A673 (cell line): Measurements from ENCODE around the gene PDLIM5. TPM values are rescaled to one million over a fixed set of nuclear protein-coding genes. Genes with fewer than 3 reads are reported as not detected.

ENCODE experiments used
- BruUV-seq: library from RNA; stranded (reverse); fragments of 400-500 nt; replicated peaks from 2 replicates; lab custom pipeline; 2021; lab: Mats Ljungman, UMichigan
- CTCF ChIA-PET: fragments of 300-600 bp; sonication (Branson Sonifier 250); formaldehyde crosslinking; loops from one replicate; lab custom pipeline; 2022; ENCODE audit warnings: antibody characterized with exemption; lab: Charles Lee
- POLR2A ChIA-PET: fragments of 300-600 bp; sonication (Branson Sonifier 250); formaldehyde crosslinking; loops from one replicate; lab custom pipeline; 2022; ENCODE audit warnings: antibody characterized with exemption; ENCODE audit not compliant: low non-redundant PET; lab: Charles Lee
- DNase-seq: peaks from one replicate; pipeline ENCODE4 v3.0.0-alpha.2; 2015; ENCODE audit warnings: low spot score
- H3K27ac ChIP-seq: fragments of 200-600 bp; sonication (generic); 2 replicates; pipeline ENCODE4 v1.5.1; 2016; ENCODE audit warnings: mixed run types, low read depth, mild to moderate bottlenecking, mixed read lengths, antibody characterized with exemption, low read length; ENCODE audit not compliant: poor library complexity, severe bottlenecking
- H3K27me3 ChIP-seq: fragments of 200-600 bp; sonication (generic); replicated peaks from 2 replicates; pipeline ENCODE4 v1.6.1; 2017; ENCODE audit warnings: mixed run types, low read depth, mild to moderate bottlenecking, mixed read lengths, antibody characterized with exemption, low read length; ENCODE audit not compliant: insufficient read depth, poor library complexity
- H3K36me3 ChIP-seq: fragments of 200-600 bp; sonication (generic); 2 replicates; pipeline ENCODE4 v1.6.1; 2016; ENCODE audit warnings: mixed run types, mild to moderate bottlenecking, mixed read lengths, antibody characterized with exemption, low read length; ENCODE audit not compliant: insufficient read depth, poor library complexity, severe bottlenecking
- H3K4me1 ChIP-seq: fragments of 200-600 bp; sonication (generic); 2 replicates; pipeline ENCODE4 v1.6.1; 2017; ENCODE audit warnings: mixed run types, mild to moderate bottlenecking, mixed read lengths, antibody characterized with exemption, low read length; ENCODE audit not compliant: insufficient read depth, poor library complexity, severe bottlenecking
- H3K4me3 ChIP-seq: fragments of 200-600 bp; sonication (generic); 2 replicates; pipeline ENCODE4 v1.5.1; 2016; ENCODE audit warnings: low read depth, mixed run types, mild to moderate bottlenecking, mixed read lengths, low read length; ENCODE audit not compliant: poor library complexity, severe bottlenecking
- H3K9me3 ChIP-seq: fragments of 200-600 bp; sonication (generic); 2 replicates; pipeline ENCODE4 v1.6.1; 2016; ENCODE audit warnings: mixed run types, low read depth, mild to moderate bottlenecking, mixed read lengths, antibody characterized with exemption, low read length; ENCODE audit not compliant: poor library complexity, severe bottlenecking
- EZH2 ChIP-seq: fragments of 200-600 bp; sonication (generic); IDR thresholded peaks from 2 replicates; pipeline ENCODE4 v1.6.1; 2017; ENCODE audit warnings: borderline replicate concordance, low read depth, mild to moderate bottlenecking, mixed read lengths, antibody characterized with exemption, low read length; ENCODE audit not compliant: poor library complexity, severe bottlenecking
- intact Hi-C: fragments of 100-400 bp; cut with micrococcal nuclease; formaldehyde crosslinking; loops from one replicate; pipeline ENCODE4 v1.10.0; 2022; ENCODE audit not compliant: unreplicated experiment
- total RNA-seq: library from RNA; stranded (reverse); gene quantifications from 2 replicates; pipeline ENCODE4 v1.2.3, GENCODE V29; 2021
- TF ChIP-seq, protein P1 (sequence below): fragments of 300-800, 200-600 bp; sonication (generic); conservative IDR thresholded peaks from 2 replicates; pipeline ENCODE4 v1.5.1; 2017; ENCODE audit warnings: low read depth, mild to moderate bottlenecking, antibody characterized with exemption, low read length, moderate library complexity, mixed read lengths

Gene PDLIM5
- total RNA-seq, 1 experiment from 2014 or later = 174 TPM

- intact Hi-C loops = no loop called here
- BruUV-seq = no TSS peak
- no peaks in the 10 kb centered on the region for H3K4me1 ChIP-seq
- ChIA-PET CTCF (no interaction called here), POLR2A (no interaction called here)
- no peak for DNase-seq
- TF ChIP-seq EZH2 = no peak
- TF ChIP-seq, protein P1, sequence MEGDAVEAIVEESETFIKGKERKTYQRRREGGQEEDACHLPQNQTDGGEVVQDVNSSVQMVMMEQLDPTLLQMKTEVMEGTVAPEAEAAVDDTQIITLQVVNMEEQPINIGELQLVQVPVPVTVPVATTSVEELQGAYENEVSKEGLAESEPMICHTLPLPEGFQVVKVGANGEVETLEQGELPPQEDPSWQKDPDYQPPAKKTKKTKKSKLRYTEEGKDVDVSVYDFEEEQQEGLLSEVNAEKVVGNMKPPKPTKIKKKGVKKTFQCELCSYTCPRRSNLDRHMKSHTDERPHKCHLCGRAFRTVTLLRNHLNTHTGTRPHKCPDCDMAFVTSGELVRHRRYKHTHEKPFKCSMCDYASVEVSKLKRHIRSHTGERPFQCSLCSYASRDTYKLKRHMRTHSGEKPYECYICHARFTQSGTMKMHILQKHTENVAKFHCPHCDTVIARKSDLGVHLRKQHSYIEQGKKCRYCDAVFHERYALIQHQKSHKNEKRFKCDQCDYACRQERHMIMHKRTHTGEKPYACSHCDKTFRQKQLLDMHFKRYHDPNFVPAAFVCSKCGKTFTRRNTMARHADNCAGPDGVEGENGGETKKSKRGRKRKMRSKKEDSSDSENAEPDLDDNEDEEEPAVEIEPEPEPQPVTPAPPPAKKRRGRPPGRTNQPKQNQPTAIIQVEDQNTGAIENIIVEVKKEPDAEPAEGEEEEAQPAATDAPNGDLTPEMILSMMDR = no peak
- peaks cover 12% of the 10 kb centered on the region for H3K36me3 ChIP-seq
- no peak overlapping the region for H3K27ac ChIP-seq
- no peaks in the 10 kb centered on the region for H3K9me3 ChIP-seq
- H3K27me3 ChIP-seq = no peaks in the 10 kb centered on the region
- H3K4me3 ChIP-seq = no peak overlapping the region
Observed at GRCh38 chr4:94613248-94613647, 161.5 kb downstream of the PDLIM5 start.

GRCh38 chr4:94615451-94615850 lies 163.7 kb downstream of the PDLIM5 start:
- no peaks in the 10 kb centered on the region for H3K9me3 ChIP-seq
- no peak overlapping the region for H3K4me3 ChIP-seq
- no TSS peak for BruUV-seq
- CTCF ChIA-PET = no interaction called here
- no peaks in the 10 kb centered on the region for H3K27me3 ChIP-seq
- no peak overlapping the region for H3K27ac ChIP-seq
- no peaks in the 10 kb centered on the region for H3K4me1 ChIP-seq
- H3K36me3 ChIP-seq = peaks cover 19% of the 10 kb centered on the region
- no peak for TF ChIP-seq EZH2
- TF ChIP-seq, protein P1 = no peak
- intact Hi-C loops = no loop called here
- POLR2A ChIA-PET = no interaction called here
- DNase-seq = no peak

DNA sequence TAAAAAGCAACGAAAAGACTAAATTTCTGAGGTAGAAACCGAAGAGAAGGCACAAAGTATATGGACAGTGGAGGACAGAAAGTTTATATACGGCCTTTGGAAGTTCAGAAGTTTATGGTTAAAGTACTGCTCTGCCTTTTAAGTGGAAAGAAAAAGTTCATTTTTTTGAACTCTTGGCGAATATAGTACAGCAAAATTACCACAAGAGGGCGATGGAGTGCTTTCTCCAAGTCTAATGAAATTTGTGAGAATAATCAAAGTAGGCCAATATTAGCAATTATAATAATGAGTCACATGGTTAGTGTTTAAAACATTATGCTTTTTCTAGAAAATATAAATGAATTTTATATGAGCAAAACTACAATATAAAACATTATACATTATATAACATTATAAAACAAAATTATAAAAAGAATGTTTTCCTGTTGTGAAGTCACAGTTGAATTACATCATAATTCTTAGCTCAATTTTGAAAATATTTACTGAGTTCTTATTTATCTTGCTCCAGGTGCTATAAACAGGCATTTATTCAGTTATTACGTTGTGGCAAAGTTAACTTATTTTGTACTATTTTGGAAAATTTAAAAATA lies 169.8 kb downstream of the PDLIM5 start:
- TF ChIP-seq, protein P1 = peak; percentile 66
- TF ChIP-seq EZH2 = no peak
- no peak overlapping the region for H3K27ac ChIP-seq
- CTCF ChIA-PET = no interaction called here
- H3K4me3 ChIP-seq = no peak overlapping the region
- intact Hi-C loops = loop anchor here (5.0 kb wide), 2 partner anchors 476 to 506 kb away; no protein-coding TSS in a partner anchor
- no peaks in the 10 kb centered on the region for H3K9me3 ChIP-seq
- DNase-seq = peak; percentile 34
- peaks cover 12% of the 10 kb centered on the region for H3K4me1 ChIP-seq
- no peaks in the 10 kb centered on the region for H3K27me3 ChIP-seq
- POLR2A ChIA-PET = interaction anchor here (0.7 kb wide), 1 partner anchor 159 kb away, joined by 9 read pairs; no protein-coding TSS in a partner anchor
- no TSS peak for BruUV-seq
- H3K36me3 ChIP-seq = peaks cover 21% of the 10 kb centered on the region
